Glomerular visceral epithelial cell (primary cell): ENCODE results near the gene MRPL1.
"Not testable (repeated sequence)": the region's sequence is repeated elsewhere in the genome, so short reads cannot be mapped to it uniquely, and the experiment has no call there.

Experiments used
- DNase-seq: peaks from one replicate; pipeline ENCODE4 v3.0.0-alpha.2; 2016; ENCODE audit errors: extremely low spot score

Gene MRPL1

GRCh38 chr4:77849278-77849965, 13.2 kb upstream of the MRPL1 start:
- DNase-seq, result no peak

GRCh38 chr4:77852892-77853495, 9.6 kb upstream of the MRPL1 start:
- no peak for DNase-seq

GRCh38 chr4:77854431-77855111, 8.1 kb upstream of the MRPL1 start:
- DNase-seq, result no peak

GRCh38 chr4:77856152-77856551, 6.5 kb upstream of the MRPL1 start:
- no peak for DNase-seq

GRCh38 chr4:77859256-77859655, 3.4 kb upstream of the MRPL1 start:
- DNase-seq, result no peak

- no peak for DNase-seq
Observed at GRCh38 chr4:77861495-77861894, 1.1 kb upstream of the MRPL1 start.

GRCh38 chr4:77863341-77863740, 711 bp downstream of the MRPL1 start:
- DNase-seq, result not testable (repeated sequence)

- DNase-seq, result no peak
Observed at GRCh38 chr4:77865259-77865658, 2.6 kb downstream of the MRPL1 start.

- DNase-seq, result no peak
Observed at GRCh38 chr4:77872723-77873445, 10.3 kb downstream of the MRPL1 start.

GRCh38 chr4:77877167-77877566, 14.5 kb downstream of the MRPL1 start:
- DNase-seq, result no peak

- DNase-seq, result no peak
Observed at GRCh38 chr4:77877771-77878565, 15.3 kb downstream of the MRPL1 start.

GRCh38 chr4:77880784-77881183, 18.2 kb downstream of the MRPL1 start:
- DNase-seq, result no peak

GRCh38 chr4:77881460-77882295, 19.0 kb downstream of the MRPL1 start:
- no peak for DNase-seq

- no peak for DNase-seq
Observed at GRCh38 chr4:77893451-77893850, 30.8 kb downstream of the MRPL1 start.

GRCh38 chr4:77899607-77900006, 37.0 kb downstream of the MRPL1 start:
- no peak for DNase-seq

GRCh38 chr4:77903186-77903585, 40.6 kb downstream of the MRPL1 start:
- DNase-seq, result no peak

- DNase-seq, result no peak
Observed at GRCh38 chr4:77905651-77906263, 43.1 kb downstream of the MRPL1 start.

- no peak for DNase-seq
Observed at GRCh38 chr4:77910676-77911075, 48.0 kb downstream of the MRPL1 start.

GRCh38 chr4:77911091-77911490, 48.5 kb downstream of the MRPL1 start:
- DNase-seq, result no peak

GRCh38 chr4:77911842-77912450, 49.3 kb downstream of the MRPL1 start:
- DNase-seq, result no peak
